Activated CD4-positive, alpha-beta T cell treated with anti-CD3 and anti-CD28 coated beads, Interleukin-2, amount 50 U/mL, for 24 hours (primary cell): ENCODE data around the gene FDX1.
A peak's percentile ranks its signal among the peaks of the same experiment; 100 is the strongest.
"Not testable (repeated sequence)": the region's sequence is repeated elsewhere in the genome, so short reads cannot be mapped to it uniquely, and the experiment has no call there.

Source experiments
- DNase-seq, 2 donors: peaks; one replicate each; pipeline ENCODE4 v3.0.0-alpha.2; 2020; ENCODE audit warnings: low read depth in 1 of 2, low spot score in 1 of 2

Gene FDX1, protein sequence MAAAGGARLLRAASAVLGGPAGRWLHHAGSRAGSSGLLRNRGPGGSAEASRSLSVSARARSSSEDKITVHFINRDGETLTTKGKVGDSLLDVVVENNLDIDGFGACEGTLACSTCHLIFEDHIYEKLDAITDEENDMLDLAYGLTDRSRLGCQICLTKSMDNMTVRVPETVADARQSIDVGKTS

GRCh38 chr11:110429731-110430266 is at the start of gene FDX1:
TSS of gene FDX1 (plus strand) at chr11:110429948. CDS start at chr11:110430121, 173 bp downstream.
- peak; percentile 67 to 78 for DNase-seq

GRCh38 chr11:110380836-110381622 is 48.7 kb upstream of the FDX1 start:
- no peak for DNase-seq

DNA sequence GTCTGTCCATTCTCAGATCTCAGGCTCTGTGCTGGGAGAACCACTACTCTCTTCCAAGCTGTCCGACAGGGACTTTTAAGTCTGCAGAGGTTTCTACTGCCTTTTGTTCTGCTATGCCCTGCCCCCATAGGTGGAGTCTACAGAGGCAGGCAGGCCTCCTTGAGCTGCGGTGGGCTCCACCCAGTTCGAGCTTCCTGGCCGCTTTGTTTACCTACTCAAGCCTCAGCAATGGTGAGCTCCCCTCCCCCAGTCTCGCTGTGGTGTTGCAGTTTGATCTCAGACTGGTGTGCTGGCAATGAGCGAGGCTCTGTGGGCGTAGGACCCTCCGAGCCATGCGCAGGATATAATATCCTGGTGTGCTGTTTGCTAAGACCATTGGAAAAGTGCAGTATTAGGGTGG is 41.5 kb upstream of the FDX1 start:
- DNase-seq: not testable (repeated sequence)

GRCh38 chr11:110389965-110390364 is 39.8 kb upstream of the FDX1 start:
- DNase-seq: no peak

DNA sequence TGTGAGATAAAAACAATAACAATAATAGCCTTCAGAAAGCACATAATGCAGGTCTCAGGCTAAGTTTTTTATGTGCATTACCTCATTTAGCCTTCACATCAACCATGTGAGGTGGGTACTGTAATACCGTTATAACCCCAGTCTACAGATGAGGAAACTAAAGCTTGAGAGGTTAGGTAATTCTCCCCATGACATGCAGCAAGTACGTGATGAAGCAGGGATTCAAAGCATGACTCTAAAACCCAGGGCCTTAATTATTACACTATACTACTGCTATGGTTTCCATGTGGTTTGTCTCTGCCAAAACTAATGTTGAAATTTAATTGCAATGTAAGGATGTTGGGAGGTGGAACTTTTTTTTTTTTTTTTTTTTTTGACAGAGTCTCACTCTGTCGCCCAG is 37.7 kb upstream of the FDX1 start:
- no peak for DNase-seq

- DNase-seq: not testable (repeated sequence)
Observed at GRCh38 chr11:110397668-110398286, 32.0 kb upstream of the FDX1 start.

- DNase-seq: not testable (repeated sequence)
Observed at GRCh38 chr11:110403585-110403984, 26.2 kb upstream of the FDX1 start.

DNA sequence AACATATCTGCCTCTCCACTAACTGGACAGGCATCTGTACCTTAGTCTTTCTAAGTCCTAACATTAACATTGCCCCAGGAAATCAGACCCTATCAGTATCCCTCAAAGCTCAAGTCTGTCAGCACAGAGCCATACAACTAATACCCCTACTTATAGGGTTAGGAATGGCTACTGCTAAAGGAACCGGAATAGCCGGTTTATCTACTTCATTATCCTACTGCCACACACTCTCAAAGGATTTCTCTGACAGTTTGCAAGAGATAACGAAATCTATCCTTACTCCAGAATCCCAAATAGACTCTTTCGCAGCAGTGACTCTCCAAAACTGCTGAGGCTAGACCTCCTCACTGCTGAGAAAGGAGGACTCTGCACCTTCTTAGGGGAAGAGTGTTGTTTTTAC is 24.1 kb upstream of the FDX1 start:
- not testable (repeated sequence) for DNase-seq

DNA sequence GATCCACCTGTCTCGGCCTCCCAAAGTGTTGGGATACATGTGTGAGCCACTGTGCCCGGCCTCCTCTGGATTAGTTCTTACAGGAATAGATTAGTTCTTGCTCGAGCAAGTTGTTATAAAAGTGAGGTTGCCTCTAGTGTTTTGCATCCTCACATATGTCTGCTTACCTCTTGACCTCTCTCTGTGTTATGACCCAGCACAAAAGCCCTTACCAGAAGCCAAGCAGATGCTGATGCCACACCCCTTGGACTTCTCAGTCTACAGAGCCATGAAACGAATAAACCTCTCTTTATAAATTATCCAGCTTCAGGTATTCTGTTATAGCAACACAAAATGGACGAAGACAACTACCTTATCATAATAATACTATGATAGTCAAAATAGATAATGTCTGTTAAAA is 22.4 kb upstream of the FDX1 start:
- no peak for DNase-seq

- DNase-seq: no peak
Observed at GRCh38 chr11:110409174-110409573, 20.6 kb upstream of the FDX1 start.

DNA sequence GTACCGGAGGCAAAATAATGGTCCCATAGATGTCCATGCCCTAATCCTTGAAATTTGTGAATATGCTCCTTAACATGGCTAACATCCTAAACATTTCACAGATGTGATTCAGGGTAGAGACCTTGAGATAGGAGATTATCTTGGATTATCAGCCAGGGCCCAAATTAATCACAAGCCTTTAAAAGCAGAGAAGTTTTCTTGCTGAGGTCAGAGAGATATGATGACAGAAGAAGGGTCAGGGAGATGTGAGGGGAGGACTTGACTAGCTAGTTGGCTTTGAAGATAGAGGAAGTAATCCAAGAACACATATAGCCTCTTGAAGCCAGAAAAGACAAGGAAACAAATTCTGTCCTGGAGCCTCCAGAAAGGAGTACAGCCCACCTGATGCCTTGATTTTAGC is 19.1 kb upstream of the FDX1 start:
- DNase-seq: no peak

DNA sequence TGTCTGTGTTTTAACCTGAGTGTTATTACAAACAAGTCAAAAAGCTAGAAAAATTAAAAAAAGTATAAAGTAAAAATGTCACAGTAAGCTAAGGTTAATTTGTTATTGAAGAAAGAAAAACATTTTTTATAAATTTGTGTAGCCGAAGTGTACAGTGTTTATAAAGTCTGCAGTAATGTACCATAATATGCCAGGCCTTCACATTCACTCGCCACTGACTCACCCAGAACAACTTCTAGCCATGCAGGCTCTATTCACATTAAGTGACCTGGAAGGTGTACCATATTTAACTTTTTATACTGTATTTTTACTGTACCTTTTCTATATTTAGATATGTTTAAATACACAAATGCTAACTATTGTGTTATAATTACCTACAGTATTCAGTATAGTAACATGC is 14.7 kb upstream of the FDX1 start:
- DNase-seq: no peak

- not testable (repeated sequence) for DNase-seq
Observed at GRCh38 chr11:110421658-110422057, 8.1 kb upstream of the FDX1 start.

DNA sequence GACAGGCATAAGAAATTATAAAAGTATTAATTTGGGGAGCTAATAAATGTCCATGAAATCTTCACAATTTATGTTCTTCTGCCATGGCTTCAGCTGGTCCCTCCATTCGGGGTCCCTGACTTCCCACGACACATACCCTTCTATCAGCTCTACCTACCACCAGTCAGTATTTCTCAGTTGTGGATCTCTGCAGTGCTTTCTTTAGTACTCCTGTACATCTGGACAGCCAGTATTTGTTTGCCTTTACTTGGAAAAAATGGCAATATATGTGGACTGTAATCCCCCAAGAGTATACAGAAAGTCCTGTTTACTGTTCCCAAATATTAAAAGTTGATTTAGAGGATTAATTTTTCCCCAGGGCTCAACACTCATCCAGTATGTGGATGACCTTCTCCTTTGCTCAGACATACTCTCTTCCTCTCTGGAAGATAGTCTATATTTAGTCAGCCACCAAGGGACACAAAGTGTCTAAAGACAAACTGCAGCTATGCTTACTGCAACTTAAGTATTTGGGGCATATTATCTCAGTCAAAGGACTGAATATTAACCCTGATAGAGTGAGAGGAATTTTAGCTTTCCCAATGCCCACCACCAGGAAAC is 7.3 kb upstream of the FDX1 start:
- DNase-seq: no peak

- no peak for DNase-seq
Observed at GRCh38 chr11:110424775-110425444, 4.8 kb upstream of the FDX1 start.

DNA sequence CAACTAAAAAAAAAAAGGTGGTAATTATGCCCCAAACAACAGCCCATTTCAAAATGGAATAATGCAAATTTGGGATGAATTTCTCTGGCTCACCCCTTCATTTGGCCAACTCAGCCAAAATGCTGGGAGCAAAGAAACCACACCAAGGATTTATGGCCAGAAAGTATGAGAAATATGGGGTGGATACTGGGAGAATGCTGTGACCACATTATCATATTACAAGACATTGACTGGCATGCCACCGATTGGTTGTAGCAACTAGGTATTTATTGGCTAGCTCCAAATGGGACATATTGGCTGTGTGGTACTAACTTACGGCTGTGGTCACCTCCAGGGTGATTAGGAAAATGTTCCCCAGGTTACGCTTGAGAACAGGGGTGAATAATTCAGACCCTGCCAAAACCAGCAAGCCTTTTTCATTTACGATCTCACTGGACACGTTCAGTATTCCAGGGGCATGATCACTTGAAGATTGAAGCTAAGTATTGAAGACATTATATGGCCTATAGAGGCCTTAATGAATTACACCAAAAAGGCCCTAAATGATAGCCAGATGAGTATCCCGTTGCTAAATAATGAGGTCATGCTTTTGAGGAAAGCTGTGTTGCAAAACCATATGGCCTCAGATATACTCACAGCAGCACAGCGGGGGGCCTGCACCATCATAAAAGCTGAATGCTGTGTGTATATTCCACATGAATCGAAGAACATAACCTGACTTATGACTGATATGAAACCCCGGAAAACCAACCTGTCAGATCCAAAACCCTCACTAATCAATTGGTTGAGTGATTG is 3.8 kb upstream of the FDX1 start:
- no peak for DNase-seq

GRCh38 chr11:110428040-110428439 is 1.7 kb upstream of the FDX1 start:
- DNase-seq: no peak

DNA sequence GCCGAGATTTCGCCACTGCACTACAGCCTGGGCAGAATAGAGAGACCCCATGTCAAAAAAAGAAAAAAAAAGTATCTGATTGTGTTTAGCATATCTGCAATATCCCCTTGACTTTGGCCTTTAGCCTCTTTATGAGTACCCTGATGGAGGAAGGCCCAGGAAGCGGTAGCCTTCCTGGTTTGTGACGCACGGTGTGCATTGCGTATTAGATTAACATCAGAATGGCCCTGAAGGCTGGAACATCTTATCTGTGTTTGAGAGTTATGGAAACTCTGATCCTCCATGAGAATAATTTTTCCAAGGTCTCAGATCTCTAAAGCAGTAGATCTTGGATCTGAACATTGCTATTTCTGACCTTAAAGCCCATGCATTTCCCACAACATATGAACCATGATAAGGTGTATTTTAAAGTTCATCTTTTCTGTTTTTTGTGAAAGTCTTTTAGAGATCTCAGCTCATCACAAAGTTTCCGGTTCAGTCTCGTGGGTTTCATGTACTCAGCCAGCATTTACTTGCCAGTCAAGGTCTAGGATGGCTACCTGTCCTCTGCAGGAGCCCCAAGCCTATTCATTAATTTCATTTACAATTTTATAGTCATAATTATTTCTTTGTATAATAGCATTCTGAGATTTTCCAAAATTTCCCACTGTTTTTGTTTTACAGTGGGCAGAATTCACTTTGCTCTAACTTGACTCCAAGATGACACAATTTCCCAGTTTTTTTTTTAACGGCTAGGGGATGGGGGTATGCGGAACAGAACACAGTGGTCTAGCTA is 605 bp upstream of the FDX1 start:
- DNase-seq: no peak

DNA sequence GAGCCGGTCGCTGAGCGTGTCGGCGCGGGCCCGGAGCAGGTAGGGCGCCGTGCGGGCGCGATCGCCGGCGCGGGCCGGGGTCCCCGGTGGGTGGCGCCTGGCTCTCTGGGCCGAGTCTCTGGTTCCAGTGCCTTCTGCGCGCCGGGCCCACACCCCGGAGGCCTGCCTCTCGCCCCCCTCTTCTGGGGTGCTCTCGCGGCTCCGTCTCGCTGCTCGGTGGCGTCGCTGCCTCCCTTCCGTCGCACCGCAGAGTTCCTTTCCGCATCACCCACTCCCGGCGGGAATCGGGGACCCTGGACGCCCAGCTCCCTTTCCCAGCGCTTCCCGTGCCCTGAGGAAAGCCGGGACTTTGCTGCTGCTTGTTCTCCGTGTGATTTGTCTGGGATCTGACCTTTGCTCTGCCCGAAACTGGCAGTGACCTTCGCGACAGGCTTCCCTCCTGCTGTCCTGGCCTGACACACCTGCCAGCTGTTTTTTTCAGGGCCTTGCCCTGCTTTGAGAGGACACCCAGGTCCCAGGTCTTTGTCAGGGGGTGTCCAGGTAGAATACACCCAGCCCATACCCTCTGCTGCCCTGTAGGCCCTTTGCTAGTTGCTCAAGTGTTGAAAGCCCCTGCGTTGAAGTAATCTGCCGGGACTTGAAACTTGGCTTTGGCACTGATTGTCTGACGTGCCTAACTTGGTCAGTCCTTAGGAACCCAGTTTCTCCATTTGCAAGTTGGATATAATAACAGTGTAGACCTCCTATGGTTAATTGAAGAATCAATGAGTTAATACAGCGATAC is 711 bp downstream of the FDX1 start:
- DNase-seq: peak in 1 of 2 donors; percentile 7
